Astrocyte (in vitro differentiated cells and primary cell): ENCODE data around the gene PRKAA2. TPM values are rescaled to one million over a fixed set of nuclear protein-coding genes. Genes with fewer than 3 reads are reported as not detected.

ENCODE experiments used
- DNase-seq: peaks from one replicate; pipeline ENCODE4 v3.0.0-alpha.2; 2010; ENCODE audit warnings: low read depth
- FAIRE-seq: peaks from 2 replicates; lab custom pipeline; 2011; peaks lifted over from hg19 to GRCh38; lab: Jason Lieb, UNC
- H2AFZ ChIP-seq: 2 replicates; pipeline ENCODE4 v1.6.0; 2012; ENCODE audit warnings: low read depth, low read length, inconsistent platforms
- H3K27ac ChIP-seq: 2 replicates; pipeline ENCODE4 v1.5.1; 2011; ENCODE audit warnings: low read depth, low read length, inconsistent platforms
- H3K27me3 ChIP-seq: 2 replicates; pipeline ENCODE4 v1.6.0; 2011; ENCODE audit warnings: low read length, inconsistent platforms; ENCODE audit not compliant: insufficient read depth
- H3K36me3 ChIP-seq: 2 replicates; pipeline ENCODE4 v1.5.1; 2011; ENCODE audit warnings: low read length, inconsistent platforms; ENCODE audit not compliant: insufficient read depth
- H3K4me1 ChIP-seq: 2 replicates; pipeline ENCODE4 v1.5.1; 2011; ENCODE audit warnings: low read length, inconsistent platforms; ENCODE audit not compliant: insufficient read depth
- H3K4me2 ChIP-seq: 2 replicates; pipeline ENCODE4 v1.6.0; 2012; ENCODE audit warnings: low read length, inconsistent platforms
- H3K4me3 ChIP-seq: 2 replicates; pipeline ENCODE4 v1.5.1; 2011; ENCODE audit warnings: low read depth, mild to moderate bottlenecking, low read length, inconsistent platforms; ENCODE audit not compliant: insufficient read depth
- H3K79me2 ChIP-seq: 2 replicates; pipeline ENCODE4 v1.6.0; 2012; ENCODE audit warnings: mild to moderate bottlenecking, low read length, inconsistent platforms; ENCODE audit not compliant: insufficient read depth
- H3K9ac ChIP-seq: 2 replicates; pipeline ENCODE4 v1.6.0; 2012; ENCODE audit warnings: mild to moderate bottlenecking, low read length, inconsistent platforms
- H3K9me3 ChIP-seq: 2 replicates; pipeline ENCODE4 v1.5.1; 2012; ENCODE audit warnings: low read depth, mild to moderate bottlenecking, low read length, inconsistent platforms; ENCODE audit not compliant: insufficient read depth
- H4K20me1 ChIP-seq: 2 replicates; pipeline ENCODE4 v1.6.0; 2012; ENCODE audit warnings: low read length, inconsistent platforms; ENCODE audit not compliant: insufficient read depth
- H3K27ac Mint-ChIP-seq: one replicate; pipeline ENCODE4 v1.8.0; 2021; ENCODE audit warnings: mild to moderate bottlenecking, mixed read lengths; ENCODE audit not compliant: unreplicated experiment
- H3K27me3 Mint-ChIP-seq: one replicate; pipeline ENCODE4 v1.8.0; 2021; ENCODE audit warnings: low read depth, mixed read lengths; ENCODE audit not compliant: unreplicated experiment
- H3K36me3 Mint-ChIP-seq: one replicate; pipeline ENCODE4 v1.8.0; 2021; ENCODE audit warnings: low read depth, mixed read lengths; ENCODE audit not compliant: unreplicated experiment
- H3K4me1 Mint-ChIP-seq: one replicate; pipeline ENCODE4 v1.8.0; 2021; ENCODE audit warnings: low read depth, mixed read lengths; ENCODE audit not compliant: unreplicated experiment
- H3K4me3 Mint-ChIP-seq: one replicate; pipeline ENCODE4 v1.8.0; 2021; ENCODE audit warnings: mild to moderate bottlenecking, moderate library complexity, mixed read lengths; ENCODE audit not compliant: unreplicated experiment
- H3K9me3 Mint-ChIP-seq: one replicate; pipeline ENCODE4 v1.8.0; 2021; ENCODE audit warnings: mild to moderate bottlenecking, mixed read lengths; ENCODE audit not compliant: unreplicated experiment
- EZH2 ChIP-seq: IDR thresholded peaks from 2 replicates; pipeline ENCODE4 v1.6.1; 2012; ENCODE audit warnings: mild to moderate bottlenecking, low read length, inconsistent platforms; ENCODE audit not compliant: insufficient read depth
- total RNA-seq: library from RNA; stranded (reverse); gene quantifications from 2 replicates; pipeline ENCODE4 v1.2.1, GENCODE V29; 2021
- TF ChIP-seq, protein P1 (sequence below): IDR thresholded peaks from 2 replicates; pipeline ENCODE4 v1.5.1; 2011; ENCODE audit warnings: low read depth, mild to moderate bottlenecking, inconsistent platforms, low read length, moderate library complexity; ENCODE audit not compliant: insufficient read depth

PRKAA2 gene
- total RNA-seq, 1 donor from 2014 or later: 2.4 TPM

DNA sequence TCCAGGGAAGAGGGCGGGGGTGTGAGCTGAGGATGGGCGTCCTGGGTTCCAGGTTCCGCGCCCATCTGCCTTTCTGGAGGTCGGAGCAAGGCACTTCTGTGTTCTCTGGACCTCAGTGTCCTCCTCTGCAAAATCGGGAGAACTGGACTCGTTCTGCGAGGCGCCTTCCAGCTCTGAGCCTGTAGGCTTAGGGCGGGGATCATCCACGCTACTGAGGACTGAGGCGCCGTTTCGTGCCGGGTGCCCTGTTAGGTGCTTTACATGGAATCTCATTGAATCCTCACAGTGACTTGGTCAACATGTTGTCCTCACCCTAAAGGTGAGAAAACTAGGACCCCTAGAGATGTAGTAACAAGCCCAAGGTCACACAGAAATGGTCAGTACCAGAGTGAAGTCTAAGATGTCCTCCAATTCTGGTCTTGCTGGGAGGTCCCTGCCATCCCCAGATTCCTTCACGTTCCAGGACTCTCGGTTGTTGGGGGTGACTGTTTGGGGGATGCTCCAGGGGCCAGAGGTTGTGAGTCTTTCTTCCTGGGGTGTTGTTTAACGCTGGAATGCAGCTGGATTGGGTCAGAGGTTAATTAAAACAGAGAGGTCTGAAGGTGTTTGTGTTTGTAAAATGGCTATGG lies 677 bp downstream of the PRKAA2 start:
- TF ChIP-seq, protein P1, sequence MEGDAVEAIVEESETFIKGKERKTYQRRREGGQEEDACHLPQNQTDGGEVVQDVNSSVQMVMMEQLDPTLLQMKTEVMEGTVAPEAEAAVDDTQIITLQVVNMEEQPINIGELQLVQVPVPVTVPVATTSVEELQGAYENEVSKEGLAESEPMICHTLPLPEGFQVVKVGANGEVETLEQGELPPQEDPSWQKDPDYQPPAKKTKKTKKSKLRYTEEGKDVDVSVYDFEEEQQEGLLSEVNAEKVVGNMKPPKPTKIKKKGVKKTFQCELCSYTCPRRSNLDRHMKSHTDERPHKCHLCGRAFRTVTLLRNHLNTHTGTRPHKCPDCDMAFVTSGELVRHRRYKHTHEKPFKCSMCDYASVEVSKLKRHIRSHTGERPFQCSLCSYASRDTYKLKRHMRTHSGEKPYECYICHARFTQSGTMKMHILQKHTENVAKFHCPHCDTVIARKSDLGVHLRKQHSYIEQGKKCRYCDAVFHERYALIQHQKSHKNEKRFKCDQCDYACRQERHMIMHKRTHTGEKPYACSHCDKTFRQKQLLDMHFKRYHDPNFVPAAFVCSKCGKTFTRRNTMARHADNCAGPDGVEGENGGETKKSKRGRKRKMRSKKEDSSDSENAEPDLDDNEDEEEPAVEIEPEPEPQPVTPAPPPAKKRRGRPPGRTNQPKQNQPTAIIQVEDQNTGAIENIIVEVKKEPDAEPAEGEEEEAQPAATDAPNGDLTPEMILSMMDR: no peak
- no peak for TF ChIP-seq EZH2
- Histone ChIP-seq H3K4me3 (peak overlapping the region; percentile 58), H3K4me1 (peaks cover 6% of the 10 kb centered on the region), H2AFZ (peak overlapping the region; percentile 94), H3K36me3 (no peaks in the 10 kb centered on the region), H3K9me3 (no peaks in the 10 kb centered on the region), H3K9ac (peak overlapping the region; percentile 55), H3K27me3 (no peaks in the 10 kb centered on the region), H3K79me2 (no peaks in the 10 kb centered on the region), H3K27ac (no peak overlapping the region), H3K4me2 (peak overlapping the region; percentile 88), H4K20me1 (no peaks in the 10 kb centered on the region)
- no peaks in the 10 kb centered on the region for H3K36me3 Mint-ChIP-seq
- DNase-seq: no peak
- peaks cover 3% of the 10 kb centered on the region for H3K4me1 Mint-ChIP-seq
- H3K4me3 Mint-ChIP-seq: peak overlapping the region; percentile 85
- H3K27me3 Mint-ChIP-seq: peaks cover 4% of the 10 kb centered on the region
- H3K27ac Mint-ChIP-seq: no peak overlapping the region
- FAIRE-seq: no peak
- no peaks in the 10 kb centered on the region for H3K9me3 Mint-ChIP-seq

DNA sequence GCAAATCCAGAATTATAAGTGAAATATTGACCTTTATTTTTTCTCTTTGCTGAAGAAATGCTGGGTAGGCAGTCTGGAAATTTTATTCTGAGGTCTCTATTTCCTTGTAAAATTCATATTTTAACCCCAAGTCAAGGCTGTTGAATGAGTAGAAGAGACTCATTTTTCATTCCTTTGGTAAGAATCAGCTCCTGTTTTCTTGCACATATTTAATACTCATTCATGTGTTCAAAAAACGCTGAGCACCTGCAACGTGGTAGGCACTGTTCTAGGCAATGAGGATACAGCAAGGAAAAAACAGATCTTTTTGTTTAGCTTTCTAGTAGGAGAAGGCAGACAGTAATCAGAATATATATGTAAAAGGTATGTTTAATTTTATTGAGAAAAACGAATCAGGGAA lies 1.5 kb downstream of the PRKAA2 start:
- Mint-ChIP-seq H3K9me3 (no peaks in the 10 kb centered on the region), H3K27ac (no peak overlapping the region), H3K27me3 (peaks cover 4% of the 10 kb centered on the region), H3K36me3 (no peaks in the 10 kb centered on the region), H3K4me1 (peaks cover 3% of the 10 kb centered on the region), H3K4me3 (peak overlapping the region; percentile 85)
- Histone ChIP-seq H3K9ac (no peak overlapping the region), H3K4me2 (no peak overlapping the region), H3K27me3 (no peaks in the 10 kb centered on the region), H3K36me3 (no peaks in the 10 kb centered on the region), H3K27ac (no peak overlapping the region), H3K9me3 (no peaks in the 10 kb centered on the region), H2AFZ (no peak overlapping the region), H3K79me2 (no peaks in the 10 kb centered on the region), H3K4me1 (peaks cover 6% of the 10 kb centered on the region), H3K4me3 (no peak overlapping the region), H4K20me1 (no peaks in the 10 kb centered on the region)
- no peak for DNase-seq
- TF ChIP-seq, protein P1: no peak
- no peak for TF ChIP-seq EZH2
- FAIRE-seq: no peak

DNA sequence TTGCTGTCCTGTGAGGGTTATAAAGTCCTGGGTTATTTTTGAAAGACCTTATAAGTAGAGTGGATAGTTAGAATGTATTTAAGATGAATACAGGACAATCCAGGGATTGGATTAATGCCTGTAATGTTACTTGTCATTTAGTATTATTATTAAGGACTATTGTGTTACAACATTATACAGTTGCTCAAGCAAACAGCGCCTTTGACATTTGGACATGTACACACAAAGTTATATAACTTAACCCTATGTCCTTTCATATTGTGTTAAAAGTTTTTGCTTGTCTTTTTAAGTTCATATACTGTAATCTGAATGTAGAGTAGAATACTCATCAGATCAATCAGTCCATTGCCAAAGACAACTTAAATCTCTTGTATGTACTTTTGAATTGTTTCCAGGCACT lies 2.0 kb downstream of the PRKAA2 start:
- TF ChIP-seq, protein P1: no peak
- no peak for TF ChIP-seq EZH2
- H3K9me3 Mint-ChIP-seq: no peaks in the 10 kb centered on the region
- Histone ChIP-seq H2AFZ (no peak overlapping the region), H3K79me2 (no peaks in the 10 kb centered on the region), H3K36me3 (no peaks in the 10 kb centered on the region), H3K4me2 (no peak overlapping the region), H3K9me3 (no peaks in the 10 kb centered on the region), H3K4me3 (no peak overlapping the region), H4K20me1 (no peaks in the 10 kb centered on the region), H3K9ac (no peak overlapping the region), H3K4me1 (peaks cover 6% of the 10 kb centered on the region), H3K27ac (no peak overlapping the region), H3K27me3 (no peaks in the 10 kb centered on the region)
- no peak overlapping the region for H3K27ac Mint-ChIP-seq
- no peaks in the 10 kb centered on the region for H3K36me3 Mint-ChIP-seq
- H3K4me1 Mint-ChIP-seq: peaks cover 3% of the 10 kb centered on the region
- FAIRE-seq (peak; percentile 29), DNase-seq (no peak)
- H3K4me3 Mint-ChIP-seq: no peak overlapping the region
- peaks cover 4% of the 10 kb centered on the region for H3K27me3 Mint-ChIP-seq
